Effector memory CD8-positive, alpha-beta T cell (primary cell): ENCODE results near the gene CCN2.
"Not testable (repeated sequence)": the region's sequence is repeated elsewhere in the genome, so short reads cannot be mapped to it uniquely, and the experiment has no call there.

Experiments used
- ATAC-seq: fragments of 150-1000 bp; cut with Tn5 transposase; replicated peaks from 2 replicates; pipeline ENCODE4 v1.10.0; 2021; ENCODE audit warnings: mild to moderate bottlenecking, moderate library complexity
- DNase-seq, 3 experiments: peaks; one replicate each; pipeline ENCODE4 v3.0.0; 2021
- H3K27ac Mint-ChIP-seq, 2 donors: one replicate each; pipeline ENCODE4 v1.8.0; 2022; ENCODE audit warnings: mild to moderate bottlenecking in 2 of 2, mixed read lengths in 2 of 2, moderate library complexity in 2 of 2
- H3K27me3 Mint-ChIP-seq, 2 donors: one replicate each; pipeline ENCODE4 v1.8.0; 2022; ENCODE audit warnings: mixed read lengths in 2 of 2
- H3K36me3 Mint-ChIP-seq: one replicate; pipeline ENCODE4 v1.8.0; 2022; ENCODE audit warnings: mild to moderate bottlenecking, moderate library complexity, mixed read lengths; ENCODE audit not compliant: insufficient read depth
- H3K4me1 Mint-ChIP-seq, 2 donors: one replicate each; pipeline ENCODE4 v1.8.0; 2022; ENCODE audit warnings: low read depth in 2 of 2, mixed read lengths in 2 of 2
- H3K4me3 Mint-ChIP-seq, 2 donors: one replicate each; pipeline ENCODE4 v1.8.0; 2022; ENCODE audit warnings: mild to moderate bottlenecking in 2 of 2, mixed read lengths in 2 of 2, moderate library complexity in 2 of 2
- H3K9me3 Mint-ChIP-seq, 2 donors: one replicate each; pipeline ENCODE4 v1.8.0; 2022; ENCODE audit warnings: mixed read lengths in 2 of 2

CCN2 gene

DNA sequence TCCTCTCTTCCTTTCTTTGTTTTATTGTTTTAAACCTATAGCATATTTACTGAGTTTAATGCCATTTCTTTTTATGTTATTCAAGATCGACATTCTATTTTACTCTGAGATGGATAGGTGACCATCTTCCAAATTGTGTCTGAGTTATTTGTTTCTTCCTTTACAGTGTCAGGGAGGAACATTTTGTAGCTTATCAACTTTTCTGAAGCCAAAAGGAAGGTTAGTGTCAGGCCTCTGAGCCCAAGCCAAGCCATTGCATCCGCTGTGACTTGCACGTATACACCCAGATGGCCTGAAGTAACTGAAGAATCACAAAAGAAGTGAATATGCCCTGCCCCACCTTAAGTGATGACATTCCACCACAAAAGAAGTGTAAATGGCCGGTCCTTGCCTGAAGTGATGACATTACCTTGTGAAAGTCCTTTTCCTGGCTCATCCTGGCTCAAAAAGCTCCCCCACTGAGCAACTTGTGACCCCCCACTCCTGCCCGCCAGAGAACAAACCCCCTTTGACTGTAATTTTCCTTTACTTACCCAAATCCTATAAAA, 49.8 kb downstream of the CCN2 start:
- H3K9me3 Mint-ChIP-seq, H3K4me3 Mint-ChIP-seq, ATAC-seq, H3K36me3 Mint-ChIP-seq, H3K27ac Mint-ChIP-seq, DNase-seq, H3K4me1 Mint-ChIP-seq: not testable (repeated sequence)
- peaks cover 44 to 51% of the 10 kb centered on the region in 2 donors for H3K27me3 Mint-ChIP-seq

DNA sequence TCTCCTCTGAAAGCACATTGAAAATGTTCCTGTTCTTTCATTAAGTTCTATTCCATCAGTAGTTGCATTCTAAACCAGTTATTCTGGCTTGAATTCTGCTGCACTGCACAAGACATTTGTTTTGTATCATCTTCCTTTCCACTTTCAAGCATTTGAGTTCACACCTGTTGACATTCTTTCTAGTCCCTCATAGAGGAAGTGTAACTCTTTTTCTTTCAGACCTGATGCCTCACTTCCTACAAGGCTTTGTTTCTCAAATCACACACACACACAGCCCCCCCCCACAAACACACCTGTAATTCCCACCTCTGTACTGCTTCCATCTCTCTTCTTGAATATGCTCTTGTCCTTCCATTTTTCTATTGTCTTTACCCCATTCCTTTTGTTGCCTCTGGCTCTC, 50.9 kb downstream of the CCN2 start:
- no peak overlapping the region for H3K4me3 Mint-ChIP-seq

GRCh38 chr6:131898718-131899117, 52.5 kb downstream of the CCN2 start:
- Mint-ChIP-seq H3K27ac (no peak overlapping the region), H3K4me1 (no peaks in the 10 kb centered on the region), H3K4me3 (no peak overlapping the region), H3K36me3 (peaks cover 3% of the 10 kb centered on the region), H3K27me3 (peaks cover 24 to 46% of the 10 kb centered on the region in 2 donors), H3K9me3 (peaks cover 0 to 3% of the 10 kb centered on the region in 2 donors)
- ATAC-seq (no peak), DNase-seq (no peak)

More for the DNA sequence above, 50.9 kb downstream of the CCN2 start:
- H3K36me3 Mint-ChIP-seq = no peaks in the 10 kb centered on the region
- no peaks in the 10 kb centered on the region for H3K4me1 Mint-ChIP-seq
- DNase-seq = no peak
- H3K27me3 Mint-ChIP-seq = peaks cover 33 to 50% of the 10 kb centered on the region in 2 donors
- peaks cover 0 to 3% of the 10 kb centered on the region in 2 donors for H3K9me3 Mint-ChIP-seq
- H3K27ac Mint-ChIP-seq = no peak overlapping the region
- no peak for ATAC-seq
